ENCODE results near the gene C4BPA. TPM values are rescaled to one million over a fixed set of nuclear protein-coding genes. Genes with fewer than 3 reads are reported as not detected.

The C4BPA gene
- polyA plus RNA-seq, 1 of the 3 experiments (the other 2 are of a cell fraction), result not detected

- no peaks in the 10 kb centered on the region for H3K9me3 ChIP-seq
- no peak overlapping the region for H3K4me3 ChIP-seq (ENCODE audit: low read depth in 2 of 2, low read length in 1 of 2)
- H3K4me1 ChIP-seq (ENCODE audit: control insufficient read depth in 1 of 2, insufficient read depth in 2 of 2, low read depth in 1 of 2, low read length in 1 of 2), result no peaks in the 10 kb centered on the region
- no peak overlapping the region for H3K4me2 ChIP-seq
- H3K27ac ChIP-seq (ENCODE audit: low read depth in 2 of 2, low read length in 1 of 2), result no peak overlapping the region
- no peaks in the 10 kb centered on the region for H4K20me1 ChIP-seq (ENCODE audit: insufficient read depth)
- DNase-seq, result no peak
- H3K36me3 ChIP-seq (replicated peaks in 1 of 2; ENCODE audit: control insufficient read depth in 1 of 2, insufficient read depth in 2 of 2, low read length in 1 of 2), result no peaks in the 10 kb centered on the region
- no peak for TF ChIP-seq NRF1 (IDR thresholded peaks at IDR 0.05; ENCODE audit: low read depth, low read length)
- no peak for TF ChIP-seq IRF3 (IDR thresholded peaks at IDR 0.05; ENCODE audit: low read depth, low read length)
- no peak for TF ChIP-seq FOXM1 (IDR thresholded peaks at IDR 0.05; ENCODE audit: low read depth)
- TF ChIP-seq USF2 (IDR thresholded peaks at IDR 0.05; ENCODE audit: borderline replicate concordance, low read depth, low read length), result no peak
- no peak for TF ChIP-seq FOSL2 (IDR thresholded peaks at IDR 0.05; ENCODE audit: borderline replicate concordance, low read depth)
- no peak for TF ChIP-seq SIN3A (IDR thresholded peaks at IDR 0.05; ENCODE audit: borderline replicate concordance, low read depth, low read length)
- no peak for TF ChIP-seq REST (IDR thresholded peaks at IDR 0.05; ENCODE audit: low read depth, low read length)
- TF ChIP-seq YY1 (IDR thresholded peaks at IDR 0.05; ENCODE audit: low read depth), result no peak
- no peak for TF ChIP-seq MAX (IDR thresholded peaks at IDR 0.05; ENCODE audit: low read depth)
- no peak for TF ChIP-seq MEF2A (IDR thresholded peaks at IDR 0.05; ENCODE audit: borderline replicate concordance, low read depth)
- no peak for TF ChIP-seq TEAD4 (IDR thresholded peaks at IDR 0.05; ENCODE audit: borderline replicate concordance, insufficient read depth)
- no peak for TF ChIP-seq JUND (IDR thresholded peaks at IDR 0.05)
- no peak for TF ChIP-seq USF1 (IDR thresholded peaks at IDR 0.05; ENCODE audit: borderline replicate concordance, low read depth)
- no peak for TF ChIP-seq GATA2 (CRISPR knock-in tag; IDR thresholded peaks at IDR 0.05)
- TF ChIP-seq RCOR1 (IDR thresholded peaks at IDR 0.05; ENCODE audit: low read length), result no peak
- no peak for TF ChIP-seq EZH2phosphoT487 (IDR thresholded peaks at IDR 0.05; ENCODE audit: borderline replicate concordance, low read depth)
- ChIA-PET CTCF (interaction anchor here (0.6 to 2.9 kb wide), 19 partner anchors 10 to 415 kb away, joined by 3 to 30 read pairs (median 4); partner anchors contain the start of genes C1orf116, CD55 and PFKFB2), POLR2A (no interaction called here)
- 6% methylated on average over 2 of the region's 2 CpGs for WGBS (ENCODE audit: low lambda C conversion rate)
- H3K9me2 ChIP-seq, result no peaks in the 10 kb centered on the region
- H3K27me3 ChIP-seq (ENCODE audit: insufficient read depth), result peaks cover 2% of the 10 kb centered on the region; the same call in 1 of the 2 replicates
- H3F3A ChIP-seq (replicated peaks; ENCODE audit: insufficient read depth), result peaks cover 6% of the 10 kb centered on the region
- H2AFZ ChIP-seq (ENCODE audit: low read depth), result peak overlapping the region; percentile 35; the same call in 1 of the 2 replicates
- no peaks in the 10 kb centered on the region for H3K79me2 ChIP-seq (ENCODE audit: insufficient read depth)
- no peak overlapping the region for H3K9ac ChIP-seq
Measured at GRCh38 chr1:207084232-207084631, 19.8 kb upstream of the C4BPA start.
